Measurements from ENCODE around the gene BOC.

BOC gene

GRCh38 chr3:113228498-113229286 is 17.3 kb downstream of the BOC start:
- H3K4me1 ChIP-seq = peaks cover 9 to 19% (median 10%) of the 10 kb centered on the region in 10 experiments
- no peak overlapping the region for H3K27ac ChIP-seq
- no peak for TF ChIP-seq Cebpa-rat (IDR thresholded peaks at IDR 0.05)
- H3K4me2 ChIP-seq = no peak overlapping the region
- no peak overlapping the region for H3K4me3 ChIP-seq
- H3K36me3 ChIP-seq = no peaks in the 10 kb centered on the region
- no peaks in the 10 kb centered on the region for H4K20me1 ChIP-seq
- H3K27me3 ChIP-seq = no peaks in the 10 kb centered on the region
- H3K9ac ChIP-seq = no peak overlapping the region
- no peaks in the 10 kb centered on the region for H3K9me3 ChIP-seq (replicated peaks in 1 of 11)

- no peak overlapping the region for H3K4me2 ChIP-seq
- H3K36me3 ChIP-seq = no peaks in the 10 kb centered on the region
- no peaks in the 10 kb centered on the region for H3K9me3 ChIP-seq (replicated peaks in 1 of 11)
- H3K27me3 ChIP-seq = no peaks in the 10 kb centered on the region
- no peak overlapping the region for H3K9ac ChIP-seq
- H3K4me1 ChIP-seq = no peaks in the 10 kb centered on the region
- no peaks in the 10 kb centered on the region for H4K20me1 ChIP-seq
- TF ChIP-seq Cebpa-rat (IDR thresholded peaks at IDR 0.05) = no peak
- H3K27ac ChIP-seq = no peak overlapping the region
- H3K4me3 ChIP-seq = no peak overlapping the region
These were observed 20.0 kb downstream of the BOC start for GRCh38 chr3:113231391-113231790.

GRCh38 chr3:113231827-113232253 is 20.5 kb downstream of the BOC start:
- Histone ChIP-seq H3K4me2 (no peak overlapping the region), H3K9me3 (replicated peaks in 1 of 11) (no peaks in the 10 kb centered on the region)

GRCh38 chr3:113232342-113232741 is 21.0 kb downstream of the BOC start:
- H3K27me3 ChIP-seq = no peaks in the 10 kb centered on the region
- TF ChIP-seq Cebpa-rat (IDR thresholded peaks at IDR 0.05) = no peak
- no peak overlapping the region for H3K9ac ChIP-seq
- no peaks in the 10 kb centered on the region for H3K9me3 ChIP-seq (replicated peaks in 1 of 11)
- no peak overlapping the region for H3K4me2 ChIP-seq
- no peaks in the 10 kb centered on the region for H3K36me3 ChIP-seq
- no peak overlapping the region for H3K27ac ChIP-seq
- H3K4me1 ChIP-seq = no peaks in the 10 kb centered on the region
- H3K4me3 ChIP-seq = no peak overlapping the region
- H4K20me1 ChIP-seq = no peaks in the 10 kb centered on the region

More at GRCh38 chr3:113231827-113232253, 20.5 kb downstream of the BOC start:
- Histone ChIP-seq H3K4me1 (no peaks in the 10 kb centered on the region), H3K36me3 (no peaks in the 10 kb centered on the region), H3K9ac (no peak overlapping the region), H3K4me3 (no peak overlapping the region), H3K27ac (no peak overlapping the region), H4K20me1 (no peaks in the 10 kb centered on the region), H3K27me3 (no peaks in the 10 kb centered on the region)
- TF ChIP-seq Cebpa-rat (IDR thresholded peaks at IDR 0.05) = no peak

- no peak overlapping the region for H3K27ac ChIP-seq
- TF ChIP-seq Cebpa-rat (IDR thresholded peaks at IDR 0.05) = no peak
- H3K27me3 ChIP-seq = no peaks in the 10 kb centered on the region
- H4K20me1 ChIP-seq = no peaks in the 10 kb centered on the region
- H3K9me3 ChIP-seq (replicated peaks in 1 of 11) = no peaks in the 10 kb centered on the region
- H3K9ac ChIP-seq = no peak overlapping the region
- no peak overlapping the region for H3K4me3 ChIP-seq
- H3K4me2 ChIP-seq = no peak overlapping the region
- no peaks in the 10 kb centered on the region for H3K36me3 ChIP-seq
- no peaks in the 10 kb centered on the region for H3K4me1 ChIP-seq
These were observed 22.1 kb downstream of the BOC start for GRCh38 chr3:113233497-113233896.

- no peaks in the 10 kb centered on the region for H3K9me3 ChIP-seq (replicated peaks in 1 of 11)
- H3K4me2 ChIP-seq = no peak overlapping the region
- no peaks in the 10 kb centered on the region for H3K4me1 ChIP-seq
- H3K9ac ChIP-seq = no peak overlapping the region
- H3K36me3 ChIP-seq = no peaks in the 10 kb centered on the region
- H4K20me1 ChIP-seq = no peaks in the 10 kb centered on the region
- H3K27me3 ChIP-seq = no peaks in the 10 kb centered on the region
- no peak for TF ChIP-seq Cebpa-rat (IDR thresholded peaks at IDR 0.05)
- H3K27ac ChIP-seq = no peak overlapping the region
- no peak overlapping the region for H3K4me3 ChIP-seq
These were observed 22.7 kb downstream of the BOC start for GRCh38 chr3:113234028-113234427.

GRCh38 chr3:113234688-113235260 is 23.4 kb downstream of the BOC start:
- Histone ChIP-seq H4K20me1 (no peaks in the 10 kb centered on the region), H3K9ac (no peak overlapping the region), H3K27ac (no peak overlapping the region), H3K4me2 (no peak overlapping the region), H3K9me3 (replicated peaks in 1 of 11) (no peaks in the 10 kb centered on the region), H3K4me1 (no peaks in the 10 kb centered on the region), H3K4me3 (no peak overlapping the region), H3K27me3 (no peaks in the 10 kb centered on the region), H3K36me3 (no peaks in the 10 kb centered on the region)
- no peak for TF ChIP-seq Cebpa-rat (IDR thresholded peaks at IDR 0.05)

GRCh38 chr3:113238503-113238902 is 27.1 kb downstream of the BOC start:
- TF ChIP-seq Cebpa-rat (IDR thresholded peaks at IDR 0.05) = no peak
- peaks cover 11 to 30% (median 28%) of the 10 kb centered on the region in 10 experiments for H3K4me1 ChIP-seq
- no peaks in the 10 kb centered on the region for H4K20me1 ChIP-seq
- H3K4me2 ChIP-seq = no peak overlapping the region
- H3K27ac ChIP-seq = no peak overlapping the region
- H3K9me3 ChIP-seq (replicated peaks in 1 of 11) = no peaks in the 10 kb centered on the region
- no peak overlapping the region for H3K9ac ChIP-seq
- no peaks in the 10 kb centered on the region for H3K27me3 ChIP-seq
- no peak overlapping the region for H3K4me3 ChIP-seq
- H3K36me3 ChIP-seq = no peaks in the 10 kb centered on the region

GRCh38 chr3:113240841-113241240 is 29.5 kb downstream of the BOC start:
- Histone ChIP-seq H3K4me2 (peak overlapping the region in 8 of 11 experiments; percentile 65 to 89 (median 78); a peak in 15 of 22 replicates), H3K9me3 (replicated peaks in 1 of 11) (no peaks in the 10 kb centered on the region), H3K4me3 (no peak overlapping the region), H4K20me1 (no peaks in the 10 kb centered on the region), H3K9ac (no peak overlapping the region), H3K27me3 (no peaks in the 10 kb centered on the region), H3K36me3 (no peaks in the 10 kb centered on the region), H3K4me1 (peaks cover 20 to 53% (median 41%) of the 10 kb centered on the region in 10 experiments), H3K27ac (peak overlapping the region in 2 of 11 experiments; percentile 40 to 59; a peak in 5 of 22 replicates)
- TF ChIP-seq Cebpa-rat (IDR thresholded peaks at IDR 0.05) = no peak
